Lung microvascular endothelial cell (primary cell): ENCODE results near the gene BICC1. TPM values are rescaled to one million over a fixed set of nuclear protein-coding genes. Genes with fewer than 3 reads are reported as not detected.

Experiments
- DNase-seq, 2 donors: peaks; one replicate each; pipeline versions ENCODE4 v3.0.0 to v3.0.0-alpha.2; 2010; ENCODE audit warnings: low read depth in 2 of 2
- total RNA-seq: library from RNA; depleted of rRNA; stranded (reverse); fragments of >200 nt; gene quantifications from 2 replicates; pipeline ENCODE4 v1.2.1, GENCODE V29; 2014

Gene BICC1
- total RNA-seq, 1 donor from 2014 or later: 0.20 TPM

DNA sequence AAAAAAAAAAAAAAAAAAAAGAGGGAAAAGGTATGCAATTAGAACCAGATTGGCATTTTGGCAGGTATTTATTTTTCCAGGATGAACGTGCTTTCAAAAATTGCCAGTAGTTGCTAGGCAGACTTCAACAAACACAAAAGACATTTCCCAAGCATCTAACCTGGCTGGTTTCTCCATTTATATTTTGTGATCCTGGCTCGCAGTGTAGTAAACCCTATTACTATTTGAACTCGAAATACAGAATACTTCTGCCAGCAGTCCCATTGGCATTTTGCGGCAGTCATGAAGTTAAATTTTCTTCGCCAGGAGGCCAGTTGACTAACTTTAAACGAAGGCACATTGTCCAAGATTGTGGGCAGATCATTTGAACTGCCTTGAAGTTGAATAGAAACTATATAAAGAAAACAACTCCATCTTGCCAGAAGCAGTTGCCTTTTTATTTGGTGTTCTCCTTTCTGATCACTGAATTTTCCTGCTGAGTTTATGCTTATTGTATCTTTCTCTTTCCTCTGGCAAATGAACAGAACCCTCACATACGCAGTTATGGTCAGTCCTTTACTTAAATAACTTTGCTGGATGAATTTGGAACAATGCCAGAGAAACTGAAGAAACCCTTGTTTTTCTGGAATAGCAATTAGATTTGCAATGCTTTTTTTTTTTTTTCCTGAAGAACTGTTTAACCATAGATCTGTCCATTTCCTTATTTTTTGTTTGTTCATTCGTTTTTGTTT is 132.9 kb downstream of the BICC1 start:
- DNase-seq: no peak

DNA sequence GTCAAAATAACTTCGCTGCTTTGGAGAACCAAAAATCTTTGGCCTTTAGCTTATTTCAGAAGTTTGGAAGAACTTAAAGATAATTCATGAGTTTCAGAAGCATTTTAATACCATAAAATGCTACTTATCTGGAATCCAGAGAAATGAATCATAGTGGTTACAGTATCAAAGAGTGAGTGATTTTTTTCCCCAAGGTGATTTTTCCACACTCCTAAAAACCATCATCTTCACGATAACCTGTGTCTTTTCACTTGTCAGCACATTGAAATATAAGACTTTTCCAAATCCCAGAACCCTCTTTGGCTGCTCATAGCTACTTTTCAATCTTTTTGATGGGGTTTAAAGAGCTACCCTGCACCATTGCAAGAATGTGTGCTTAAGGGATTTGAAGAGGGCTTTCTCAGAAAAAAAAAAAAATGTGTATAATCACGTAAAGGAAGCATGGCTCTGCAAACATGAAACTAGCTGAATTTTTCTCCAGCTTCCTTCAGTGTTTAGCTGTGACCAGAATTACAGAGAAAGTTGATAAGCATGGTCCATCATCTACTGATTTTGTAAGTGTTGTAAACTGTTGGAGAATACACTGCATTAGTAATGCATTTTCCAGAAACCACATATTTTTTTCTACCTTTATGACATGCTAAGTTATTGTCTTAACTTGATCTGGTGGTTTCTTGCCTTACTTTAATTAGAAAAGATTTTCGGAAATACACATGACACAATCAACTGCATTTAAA is 134.9 kb downstream of the BICC1 start:
- DNase-seq: no peak

GRCh38 chr10:58648131-58648530 is 135.5 kb downstream of the BICC1 start:
- DNase-seq: no peak

DNA sequence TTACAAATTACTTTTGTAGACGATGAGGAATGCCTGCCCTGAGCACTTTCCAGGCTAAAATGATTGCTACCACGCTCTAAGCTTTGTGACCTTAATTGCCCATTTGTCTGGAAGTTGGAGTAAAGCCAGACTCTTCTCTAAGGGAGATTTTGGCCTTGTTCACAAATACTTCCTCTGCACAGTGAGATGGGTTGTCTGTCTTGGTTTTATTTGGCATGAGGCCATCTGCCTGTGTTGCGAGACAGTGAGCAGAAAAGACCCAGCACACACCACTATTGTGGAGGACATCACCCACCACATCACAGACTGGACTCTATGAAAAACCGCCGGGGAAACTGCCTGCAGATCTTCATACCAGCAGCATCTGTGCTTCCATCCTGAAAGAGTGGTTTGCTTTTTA is 138.4 kb downstream of the BICC1 start:
- no peak for DNase-seq

GRCh38 chr10:58651742-58652141 is 139.1 kb downstream of the BICC1 start:
- DNase-seq: no peak

DNA sequence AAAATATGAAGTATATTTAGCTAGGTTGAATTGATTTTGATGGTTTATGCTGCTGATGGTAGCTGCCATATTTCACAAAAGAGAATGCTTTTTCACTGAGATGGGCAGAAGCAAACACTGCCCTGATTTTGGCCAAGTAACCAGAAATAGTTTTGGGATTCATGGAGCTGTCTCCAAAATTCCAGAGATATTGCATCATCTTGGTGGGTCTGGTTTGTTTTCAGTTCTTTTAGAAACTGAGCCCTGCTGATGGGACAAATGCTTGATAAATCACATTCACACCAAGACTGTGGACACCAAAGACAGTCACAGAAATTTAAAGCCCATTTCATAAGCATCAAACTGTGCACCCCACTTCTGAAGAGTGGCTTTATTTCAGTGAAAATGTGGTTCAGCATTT is 140.5 kb downstream of the BICC1 start:
- DNase-seq: no peak

DNA sequence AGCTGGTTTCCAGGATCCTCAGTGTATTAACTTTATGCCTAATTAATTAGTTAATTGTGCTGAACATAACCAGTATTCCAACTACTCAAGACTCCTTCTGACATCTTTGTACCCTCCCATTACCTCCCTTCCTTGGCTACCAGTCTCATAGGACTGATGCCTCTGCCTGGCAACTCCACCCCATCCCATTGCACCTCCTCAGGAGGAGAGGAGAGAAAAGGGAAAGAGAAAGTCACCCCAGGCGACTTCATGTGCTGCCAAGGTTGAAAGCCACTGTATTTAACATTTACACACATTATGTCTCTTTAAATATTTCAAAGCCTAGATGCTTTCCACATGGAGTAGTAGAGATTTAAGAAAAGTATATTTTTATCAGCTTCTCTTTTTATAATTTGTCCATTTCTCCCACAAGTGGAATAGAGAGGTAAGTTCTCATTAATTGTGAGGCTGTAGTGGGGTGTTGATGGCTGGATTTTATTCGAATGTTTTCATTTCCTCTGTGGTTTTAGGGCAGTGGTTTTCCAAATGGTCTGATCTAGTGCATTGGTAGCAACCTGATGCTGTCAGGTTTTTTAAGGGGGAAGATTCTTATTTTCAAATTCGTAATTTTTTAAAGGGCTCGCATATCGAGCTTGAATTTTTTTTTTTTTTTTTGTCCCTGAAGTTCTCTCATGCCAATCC is 148.0 kb downstream of the BICC1 start:
- no peak for DNase-seq

DNA sequence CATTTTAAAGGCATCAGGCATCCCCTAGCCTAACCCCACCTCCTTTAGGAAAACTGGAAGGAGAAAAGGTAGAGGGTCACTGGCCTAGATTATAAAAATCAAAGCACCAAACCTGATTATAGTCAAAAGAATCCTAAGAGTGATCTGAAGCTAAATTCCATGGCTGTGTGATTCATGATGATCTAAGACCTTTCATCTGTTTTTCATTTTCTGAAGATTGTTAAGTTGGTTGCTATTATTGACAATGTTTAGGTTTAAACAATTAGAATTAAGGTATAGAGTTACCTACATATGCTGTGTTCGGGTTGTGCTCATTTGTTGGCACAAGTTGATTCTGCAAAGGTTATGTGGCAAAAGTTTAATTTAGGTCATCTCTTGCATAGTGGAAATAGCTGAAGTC is 148.7 kb downstream of the BICC1 start:
- DNase-seq: no peak

- no peak for DNase-seq
These were observed 149.2 kb downstream of the BICC1 start for GRCh38 chr10:58661902-58662301.

GRCh38 chr10:58662314-58662713 is 149.6 kb downstream of the BICC1 start:
- no peak for DNase-seq

- no peak for DNase-seq
These were observed 152.7 kb downstream of the BICC1 start for GRCh38 chr10:58665361-58665760.

- no peak for DNase-seq
These were observed 153.4 kb downstream of the BICC1 start for GRCh38 chr10:58666024-58666423.

DNA sequence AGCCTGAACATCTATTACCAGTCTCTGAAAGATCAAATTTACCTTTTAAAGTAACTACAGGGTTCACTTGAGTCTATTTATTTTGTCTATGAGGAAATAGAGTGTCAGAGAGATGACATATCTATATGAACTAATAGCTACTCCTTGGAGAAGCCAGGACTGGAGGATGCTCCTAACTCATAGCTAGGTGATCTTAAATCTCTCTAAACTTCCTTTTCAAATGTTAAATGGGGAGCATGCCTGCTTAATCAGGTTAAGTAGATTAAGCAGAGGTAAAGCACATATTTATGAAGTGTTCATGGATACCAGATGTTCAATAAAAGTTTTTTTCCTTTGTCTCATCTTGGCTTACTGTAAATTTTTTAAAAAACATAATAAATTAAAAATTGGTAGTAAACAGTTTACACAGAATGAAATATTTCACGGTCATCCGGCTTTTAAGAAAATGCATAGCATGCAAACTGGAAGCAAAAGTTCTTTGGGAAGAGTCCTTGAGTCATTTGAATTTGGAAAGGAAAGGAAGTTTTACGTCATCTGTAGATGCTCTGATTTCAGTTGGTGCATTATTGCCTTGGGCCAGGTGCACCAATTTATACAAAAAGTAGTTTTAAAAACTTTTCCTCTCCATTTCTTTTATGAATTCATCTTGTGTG is 155.1 kb downstream of the BICC1 start:
- no peak for DNase-seq

DNA sequence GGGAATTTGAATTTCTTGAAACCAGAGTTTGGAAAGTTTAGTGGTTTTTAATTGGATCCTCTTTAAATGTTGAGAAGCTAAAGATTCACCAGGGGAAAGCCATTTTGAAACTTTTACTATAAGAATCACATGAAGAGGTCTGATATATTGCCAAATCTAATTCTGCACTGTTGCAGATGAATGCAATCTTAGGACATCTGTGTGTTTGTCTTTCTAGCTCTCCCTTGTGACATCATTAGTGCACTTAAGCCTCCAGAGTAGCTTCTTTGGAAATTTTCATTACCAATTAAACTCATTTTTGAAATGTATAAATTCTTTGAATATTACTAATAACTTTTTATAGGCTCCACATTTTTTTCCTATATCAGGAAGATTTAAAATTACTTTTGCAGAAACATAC is 160.2 kb downstream of the BICC1 start:
- no peak for DNase-seq

DNA sequence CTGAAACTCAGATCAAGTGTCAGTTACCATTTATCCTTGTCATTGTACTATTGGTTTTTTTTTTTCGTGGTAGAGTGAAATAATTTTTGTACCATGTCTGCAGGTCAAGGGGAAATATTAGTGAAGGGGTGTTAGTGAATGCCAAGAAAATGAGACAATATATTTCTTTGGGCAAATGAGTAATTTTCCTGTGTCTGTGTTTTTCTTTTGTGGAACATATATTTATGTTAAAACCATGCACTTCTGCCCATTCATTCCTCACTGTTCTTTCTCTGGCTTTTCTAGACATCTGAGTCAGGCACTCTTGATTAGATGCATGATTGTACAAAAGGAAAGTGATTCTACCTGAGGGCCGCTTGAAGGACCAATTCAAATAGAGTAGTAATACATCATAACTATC is 161.6 kb downstream of the BICC1 start:
- no peak for DNase-seq

- no peak for DNase-seq
These were observed 162.6 kb downstream of the BICC1 start for GRCh38 chr10:58675321-58675720.

GRCh38 chr10:58691528-58691927 is 178.9 kb downstream of the BICC1 start:
- no peak for DNase-seq

GRCh38 chr10:58693919-58694318 is 181.2 kb downstream of the BICC1 start:
- no peak for DNase-seq

DNA sequence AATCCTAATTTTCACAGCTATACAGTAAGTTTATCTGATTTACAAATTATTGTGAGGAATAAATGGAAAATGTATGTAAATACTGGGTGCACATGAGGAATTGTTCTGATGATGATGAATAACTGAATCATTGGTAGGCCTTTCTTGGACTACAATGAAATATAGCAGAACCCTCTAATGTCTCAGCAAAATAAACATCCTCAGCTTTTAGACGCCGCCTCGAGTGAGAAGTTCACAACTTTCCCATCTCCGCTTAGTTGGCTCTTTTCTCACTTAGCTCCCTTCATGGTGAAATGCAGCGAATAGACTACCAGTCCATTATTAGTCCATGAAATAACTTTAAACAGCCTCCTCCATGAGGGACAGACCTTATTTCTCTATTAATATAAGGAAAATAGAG is 182.3 kb downstream of the BICC1 start:
- no peak for DNase-seq

DNA sequence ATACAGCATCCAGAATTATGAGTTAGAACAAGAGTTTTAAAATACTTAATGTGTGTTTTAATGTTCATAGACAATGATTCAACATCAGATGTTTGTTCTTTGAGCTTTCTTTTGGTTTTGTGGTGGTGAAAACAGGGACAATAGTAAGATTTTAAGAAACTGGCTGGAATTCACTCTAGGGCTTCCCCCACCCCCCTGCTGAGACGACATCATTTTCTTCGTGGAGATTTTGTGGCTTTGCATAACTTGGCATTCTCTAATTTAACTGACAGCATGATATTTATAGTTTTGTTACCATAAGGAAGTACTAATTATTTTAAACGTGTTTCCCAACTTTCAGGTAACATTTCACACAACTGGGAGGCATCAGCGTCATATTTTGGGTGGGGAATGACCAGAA is 184.1 kb downstream of the BICC1 start:
- no peak for DNase-seq

GRCh38 chr10:58697691-58698090 is 185.0 kb downstream of the BICC1 start:
- DNase-seq: no peak

DNA sequence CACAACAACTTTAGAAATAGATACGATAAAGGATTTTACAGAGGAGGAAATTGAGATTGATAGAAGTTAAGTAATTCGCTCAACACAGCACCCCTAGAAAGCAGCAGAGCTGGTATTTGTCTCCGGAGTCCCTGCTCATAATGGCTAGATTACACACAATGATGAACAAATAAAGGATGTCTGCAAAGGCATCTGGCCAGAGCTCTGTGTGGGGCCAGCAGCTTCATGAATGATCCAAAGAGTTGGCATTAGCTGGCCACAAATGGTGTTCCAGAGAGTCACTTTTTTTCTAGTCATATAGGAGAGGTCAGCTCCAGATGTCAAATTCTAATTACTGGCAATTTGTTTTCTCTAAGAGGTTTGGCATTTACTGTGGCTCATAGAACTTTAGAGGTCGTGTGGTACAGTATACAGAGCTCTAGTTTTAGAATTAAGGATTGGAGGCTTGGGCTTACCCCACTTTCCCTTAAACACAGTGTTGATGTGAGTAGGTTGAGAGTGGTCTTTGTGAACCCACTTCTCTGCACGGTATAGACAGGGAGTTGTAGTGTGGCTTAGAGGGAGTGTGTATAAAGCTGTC is 186.2 kb downstream of the BICC1 start:
- no peak for DNase-seq
